GM13976 (cell line): ENCODE results near the gene HMGB2.

Source experiments
- DNase-seq: peaks from one replicate; pipeline ENCODE4 v3.0.0; 2012; ENCODE audit warnings: low spot score
- CTCF ChIP-seq: IDR thresholded peaks from 2 replicates; pipeline ENCODE4 v1.5.1; 2012; ENCODE audit warnings: borderline replicate concordance, mild to moderate bottlenecking; ENCODE audit not compliant: insufficient read depth; ENCODE audit errors: extremely low read depth, missing control alignments, control extremely low read depth
- in situ Hi-C: fragments of 300-500 bp; cut with MboI; formaldehyde crosslinking; loops from one replicate; pipeline ENCODE4 v1.12.0; 2022; ENCODE audit warnings: low sequenced_read_pairs, mixed read lengths, inconsistent platforms; ENCODE audit not compliant: unreplicated experiment

The HMGB2 gene

GRCh38 chr4:173371292-173372192 is 37.4 kb upstream of the HMGB2 start:
- DNase-seq: peak; percentile 47
- in situ Hi-C loops: no loop called here
- TF ChIP-seq CTCF: no peak

- TF ChIP-seq CTCF: no peak
- peak; percentile 94 for DNase-seq
- in situ Hi-C loops: no loop called here
Observed at GRCh38 chr4:173370477-173371291, 36.5 kb upstream of the HMGB2 start, which contains the start of gene SAP30. Gene SAP30, plus strand, starts transcription at chr4:173370954. Its CDS starts 229 bp downstream, at chr4:173371183.

- TF ChIP-seq CTCF: no peak
- in situ Hi-C loops: no loop called here
- DNase-seq: peak; percentile 50
Observed at GRCh38 chr4:173370130-173370476, 35.9 kb upstream of the HMGB2 start.

- in situ Hi-C loops: no loop called here
- no peak for DNase-seq
- TF ChIP-seq CTCF: no peak
Observed at GRCh38 chr4:173367946-173368345, 33.8 kb upstream of the HMGB2 start.

- in situ Hi-C loops: no loop called here
- TF ChIP-seq CTCF: no peak
Observed at GRCh38 chr4:173367285-173367684, 33.1 kb upstream of the HMGB2 start.

GRCh38 chr4:173365359-173365996 is 31.3 kb upstream of the HMGB2 start:
- TF ChIP-seq CTCF: no peak
- in situ Hi-C loops: no loop called here
- no peak for DNase-seq

More at GRCh38 chr4:173367285-173367684, 33.1 kb upstream of the HMGB2 start:
- DNase-seq: peak; percentile 28
